ENCODE data around the gene JSRP1.

The JSRP1 gene

GRCh38 chr19:2259336-2259735, 3.1 kb upstream of the JSRP1 start:
- Mint-ChIP-seq H3K36me3 (ENCODE audit: low read depth) (no peaks in the 10 kb centered on the region), H3K27me3 (no peaks in the 10 kb centered on the region), H3K4me3 (no peak overlapping the region), H3K4me1 (ENCODE audit: low read depth) (peaks cover 30% of the 10 kb centered on the region), H3K27ac (no peak overlapping the region), H3K9me3 (no peaks in the 10 kb centered on the region)

DNA sequence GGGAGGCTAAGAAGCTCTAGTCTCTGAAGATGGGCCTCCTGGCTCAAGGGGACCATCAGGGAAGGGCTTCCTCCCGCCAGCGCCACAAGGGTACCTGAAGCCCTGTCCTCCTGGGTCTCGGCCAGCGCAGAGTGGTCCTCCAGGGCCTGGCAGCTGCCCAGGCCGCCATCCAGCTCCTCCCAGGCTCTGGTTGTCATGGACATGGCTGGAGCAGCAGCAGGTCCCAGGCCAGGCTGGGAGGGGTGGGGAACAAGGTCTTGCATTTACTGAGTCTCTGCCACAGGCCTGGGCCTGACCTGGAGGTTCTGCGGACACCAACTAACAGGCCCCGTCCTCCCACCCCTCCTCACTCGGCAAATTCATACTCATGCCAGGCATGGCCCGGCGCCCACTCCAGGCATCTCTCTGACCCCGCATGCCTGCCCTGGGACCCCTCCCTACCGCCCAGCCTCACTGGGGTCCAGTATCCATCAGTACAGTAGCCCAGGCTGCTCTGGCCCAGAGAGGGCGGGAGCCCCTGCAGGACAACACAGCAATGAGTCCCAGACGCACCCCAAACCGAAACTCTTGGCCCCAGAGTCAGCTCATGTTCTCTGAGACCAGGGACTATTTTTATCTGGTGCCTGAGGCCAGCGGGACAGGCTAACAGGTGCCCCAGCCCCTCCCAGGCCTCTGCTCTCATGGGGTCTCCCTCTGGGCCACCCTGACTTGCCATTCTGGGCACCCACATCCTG, 938 bp downstream of the JSRP1 start:
- Mint-ChIP-seq H3K9me3 (no peaks in the 10 kb centered on the region), H3K27ac (no peak overlapping the region), H3K27me3 (no peaks in the 10 kb centered on the region), H3K4me3 (no peak overlapping the region), H3K4me1 (ENCODE audit: low read depth) (peaks cover 34% of the 10 kb centered on the region), H3K36me3 (ENCODE audit: low read depth) (no peaks in the 10 kb centered on the region)

GRCh38 chr19:2254064-2254872, 1.9 kb downstream of the JSRP1 start:
- Mint-ChIP-seq H3K4me1 (ENCODE audit: low read depth) (peaks cover 29% of the 10 kb centered on the region), H3K4me3 (peak overlapping the region; percentile 8), H3K27ac (no peak overlapping the region), H3K27me3 (no peaks in the 10 kb centered on the region), H3K9me3 (no peaks in the 10 kb centered on the region), H3K36me3 (ENCODE audit: low read depth) (no peaks in the 10 kb centered on the region)

DNA sequence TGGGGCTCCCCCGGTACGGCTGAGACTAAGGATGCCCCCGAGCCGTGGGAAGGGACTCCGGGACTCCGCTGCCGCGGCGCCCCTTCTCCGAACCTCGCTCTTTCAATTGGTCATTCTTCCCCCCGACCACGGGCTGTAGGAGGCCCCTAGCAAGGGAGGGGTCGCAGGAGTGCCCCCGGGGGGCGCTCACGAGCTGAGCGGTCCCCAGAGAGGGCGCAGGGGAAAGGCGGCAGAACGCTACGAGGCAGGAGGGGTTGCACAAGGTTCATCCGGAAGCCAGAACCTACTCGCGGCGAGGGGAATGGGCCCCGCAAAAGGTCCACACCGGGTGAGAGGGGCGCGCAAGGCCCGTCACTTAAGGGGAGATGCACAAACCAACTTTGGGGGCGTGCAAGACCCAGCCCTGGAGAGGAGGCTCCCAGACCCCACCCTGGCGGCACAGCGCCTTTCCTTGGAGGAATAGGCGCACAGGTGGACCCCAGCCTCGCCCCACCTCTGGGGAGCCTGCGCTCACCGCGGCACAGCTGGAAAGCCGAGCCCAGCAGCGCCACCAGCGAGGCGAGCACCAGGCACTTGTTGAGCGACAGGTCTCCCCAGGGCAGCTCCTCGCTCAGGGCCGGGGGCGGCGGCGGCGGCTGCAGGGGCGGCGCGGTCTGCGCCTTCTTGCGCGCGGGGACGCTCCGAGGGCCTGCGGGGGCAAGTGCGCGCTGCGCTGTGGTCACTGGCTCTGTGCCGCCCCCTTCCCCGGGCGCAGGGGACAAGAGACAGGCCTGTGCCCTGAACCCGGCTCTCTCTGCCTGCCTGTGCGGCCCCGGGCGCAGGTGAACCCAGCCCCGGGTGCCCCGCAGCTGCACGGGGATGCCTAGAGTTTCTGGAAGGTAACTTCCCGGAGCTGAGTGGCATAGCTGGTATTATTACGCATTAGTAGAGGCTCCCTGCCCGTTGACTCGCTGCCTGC, 2.8 kb downstream of the JSRP1 start:
- H3K4me3 Mint-ChIP-seq: peak overlapping the region; percentile 53

GRCh38 chr19:2252797-2253105, 3.5 kb downstream of the JSRP1 start:
- Mint-ChIP-seq H3K27ac (no peak overlapping the region), H3K4me3 (peak overlapping the region; percentile 53), H3K27me3 (no peaks in the 10 kb centered on the region), H3K36me3 (ENCODE audit: low read depth) (no peaks in the 10 kb centered on the region), H3K4me1 (ENCODE audit: low read depth) (peaks cover 17% of the 10 kb centered on the region), H3K9me3 (no peaks in the 10 kb centered on the region)

More for the DNA sequence above, 2.8 kb downstream of the JSRP1 start:
- H3K4me1 Mint-ChIP-seq (ENCODE audit: low read depth): peaks cover 23% of the 10 kb centered on the region
- no peaks in the 10 kb centered on the region for H3K27me3 Mint-ChIP-seq
- H3K9me3 Mint-ChIP-seq: no peaks in the 10 kb centered on the region
- no peaks in the 10 kb centered on the region for H3K36me3 Mint-ChIP-seq (ENCODE audit: low read depth)
- H3K27ac Mint-ChIP-seq: no peak overlapping the region

GRCh38 chr19:2252055-2252796, 4.0 kb downstream of the JSRP1 start:
- no peaks in the 10 kb centered on the region for H3K27me3 Mint-ChIP-seq
- peaks cover 13% of the 10 kb centered on the region for H3K4me1 Mint-ChIP-seq (ENCODE audit: low read depth)
- peak overlapping the region; percentile 53 for H3K4me3 Mint-ChIP-seq
- no peaks in the 10 kb centered on the region for H3K9me3 Mint-ChIP-seq
- H3K36me3 Mint-ChIP-seq (ENCODE audit: low read depth): no peaks in the 10 kb centered on the region
- H3K27ac Mint-ChIP-seq: no peak overlapping the region

- Mint-ChIP-seq H3K4me1 (ENCODE audit: low read depth) (peaks cover 10% of the 10 kb centered on the region), H3K27ac (no peak overlapping the region), H3K27me3 (no peaks in the 10 kb centered on the region), H3K36me3 (ENCODE audit: low read depth) (no peaks in the 10 kb centered on the region), H3K9me3 (no peaks in the 10 kb centered on the region), H3K4me3 (peak overlapping the region; percentile 45)
Observed at GRCh38 chr19:2251106-2252054, 4.8 kb downstream of the JSRP1 start.

DNA sequence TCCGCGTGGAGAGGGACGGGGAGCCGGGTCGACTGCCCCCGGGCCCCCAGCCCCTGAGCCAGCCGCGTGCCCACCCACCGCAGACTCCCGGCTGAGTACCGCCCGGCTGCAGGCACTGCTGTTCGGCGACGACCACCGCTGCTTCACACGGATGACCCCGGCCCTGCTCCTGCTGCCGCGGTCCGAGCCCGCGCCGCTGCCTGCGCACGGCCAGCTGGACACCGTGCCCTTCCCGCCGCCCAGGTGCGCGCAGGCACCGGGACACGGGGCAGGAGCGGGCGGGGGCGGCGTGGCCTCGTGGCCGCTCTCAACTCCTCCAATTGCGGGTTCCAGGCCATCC, 5.5 kb downstream of the JSRP1 start:
- peaks cover 10% of the 10 kb centered on the region for H3K4me1 Mint-ChIP-seq (ENCODE audit: low read depth)
- H3K4me3 Mint-ChIP-seq: no peak overlapping the region
- H3K27me3 Mint-ChIP-seq: no peaks in the 10 kb centered on the region
- H3K36me3 Mint-ChIP-seq (ENCODE audit: low read depth): peaks cover 2% of the 10 kb centered on the region
- H3K27ac Mint-ChIP-seq: no peak overlapping the region
- no peaks in the 10 kb centered on the region for H3K9me3 Mint-ChIP-seq

GRCh38 chr19:2249880-2250765, 6.1 kb downstream of the JSRP1 start:
- no peaks in the 10 kb centered on the region for H3K27me3 Mint-ChIP-seq
- no peak overlapping the region for H3K4me3 Mint-ChIP-seq
- no peaks in the 10 kb centered on the region for H3K9me3 Mint-ChIP-seq
- peaks cover 10% of the 10 kb centered on the region for H3K4me1 Mint-ChIP-seq (ENCODE audit: low read depth)
- peaks cover 7% of the 10 kb centered on the region for H3K36me3 Mint-ChIP-seq (ENCODE audit: low read depth)
- H3K27ac Mint-ChIP-seq: no peak overlapping the region

GRCh38 chr19:2249010-2249866, 7.0 kb downstream of the JSRP1 start, which contains the start of gene AMH:
AMH (plus strand) TSS chr19:2249323; CDS start chr19:2249333, 10 bp downstream.
- no peak within 1 kb of the TSS for H3K4me3 Mint-ChIP-seq
- peaks cover 13% of the 10 kb centered on the region for H3K36me3 Mint-ChIP-seq (ENCODE audit: low read depth)
- H3K9me3 Mint-ChIP-seq: no peaks in the 10 kb centered on the region
- H3K27me3 Mint-ChIP-seq: no peaks in the 10 kb centered on the region
- H3K4me1 Mint-ChIP-seq (ENCODE audit: low read depth): peaks cover 10% of the 10 kb centered on the region
- H3K27ac Mint-ChIP-seq: no peak within 1 kb of the TSS

DNA sequence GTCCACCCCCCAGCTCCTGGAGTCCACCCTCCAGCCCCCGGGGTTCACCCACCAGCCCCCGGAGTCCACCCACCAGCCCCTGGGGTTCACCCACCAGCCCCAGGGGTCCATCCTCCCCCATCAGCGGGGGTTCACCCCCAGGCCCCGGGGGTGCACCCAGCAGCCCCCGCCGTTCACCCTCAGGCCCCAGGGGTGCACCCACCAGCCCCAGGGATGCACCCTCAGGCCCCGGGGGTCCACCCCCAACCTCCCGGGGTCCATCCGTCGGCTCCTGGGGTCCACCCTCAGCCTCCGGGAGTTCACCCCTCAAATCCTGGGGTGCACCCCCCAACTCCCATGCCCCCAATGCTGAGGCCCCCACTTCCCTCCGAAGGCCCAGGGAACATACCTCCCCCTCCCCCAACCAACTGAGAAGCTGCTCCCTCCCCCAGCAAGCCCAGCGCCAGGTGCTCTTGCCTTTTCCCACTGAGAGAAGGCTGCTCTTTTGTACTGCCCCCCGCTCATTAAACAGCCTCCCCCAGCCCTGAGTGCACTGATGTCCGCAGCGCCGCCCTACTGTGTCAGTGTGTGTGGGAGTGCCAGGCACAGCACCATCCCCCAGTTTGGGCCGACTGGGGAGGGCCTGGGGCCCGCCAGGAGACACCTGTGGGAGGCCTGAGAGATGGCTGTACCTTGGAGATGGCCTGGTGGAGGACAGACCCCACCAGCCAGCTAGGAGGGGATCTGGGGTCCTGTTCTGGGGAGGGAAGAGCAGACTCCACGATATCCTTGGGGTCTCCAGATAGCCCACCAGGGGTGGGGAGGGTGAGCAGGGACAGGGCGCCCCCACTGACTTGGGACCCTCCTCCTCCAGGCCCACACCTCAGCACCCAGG, 7.8 kb downstream of the JSRP1 start:
- Mint-ChIP-seq H3K4me1 (ENCODE audit: low read depth) (peaks cover 5% of the 10 kb centered on the region), H3K36me3 (ENCODE audit: low read depth) (peaks cover 17% of the 10 kb centered on the region), H3K27ac (no peak overlapping the region), H3K4me3 (no peak overlapping the region), H3K9me3 (no peaks in the 10 kb centered on the region), H3K27me3 (no peaks in the 10 kb centered on the region)
